K562 (cell line): ENCODE results near the gene RAB31. TPM values are rescaled to one million over a fixed set of nuclear protein-coding genes. Genes with fewer than 3 reads are reported as not detected.

Experiments
- EWSR1 ChIP-seq: fragments of 450-650 bp; IDR thresholded peaks from 2 replicates; pipeline ENCODE4 v1.6.1; 2018; ENCODE audit warnings: borderline replicate concordance, mild to moderate bottlenecking, low read depth, moderate library complexity; ENCODE audit not compliant: partially characterized antibody
- FOXA1 ChIP-seq: fragments of 450-650 bp; IDR thresholded peaks from 2 replicates; pipeline ENCODE4 v1.6.1; 2016; ENCODE audit warnings: mild to moderate bottlenecking, borderline replicate concordance
- FOXJ3 ChIP-seq: sonication (generic); formaldehyde crosslinking; IDR thresholded peaks from 2 replicates; pipeline ENCODE4 v1.4.0; 2020; ENCODE audit warnings: mild to moderate bottlenecking, missing genetic modification reagents
- KLF10 ChIP-seq: fragments of 250-450 bp; sonication (Bioruptor Pico); IDR thresholded peaks from 2 replicates; pipeline ENCODE4 v1.6.1; 2021; ENCODE audit warnings: matching md5 sums
- MCM2 ChIP-seq: fragments of 450-650 bp; IDR thresholded peaks from 2 replicates; pipeline ENCODE4 v1.6.1; 2017; ENCODE audit warnings: low read depth, mild to moderate bottlenecking
- MTF1 ChIP-seq: fragments of 250-450 bp; sonication (Bioruptor Pico); IDR thresholded peaks from 2 replicates; pipeline ENCODE4 v1.9.0; 2021; ENCODE audit warnings: moderate library complexity, mild to moderate bottlenecking, inconsistent platforms, borderline replicate concordance
- MYC ChIP-seq, 2 experiments: fragments of 250-450 bp in 1 of 2; sonication (Bioruptor Pico) in 1 of 2; IDR thresholded peaks; 2 replicates each; pipeline versions ENCODE4 v1.5.1 to v1.6.1; 2012 to 2021; ENCODE audit warnings: low read depth in 2 of 2, borderline replicate concordance in 1 of 2, improper control_type of control experiment in 1 of 2, low read length in 1 of 2, mild to moderate bottlenecking in 1 of 2, moderate library complexity in 1 of 2
- PHB2 ChIP-seq: fragments of 450-650 bp; IDR thresholded peaks from 2 replicates; pipeline ENCODE4 v1.6.1; 2017; ENCODE audit warnings: low read depth
- RCOR1 ChIP-seq, 2 experiments: IDR thresholded peaks; 2 replicates each; pipeline ENCODE4 v1.6.1; 2012; ENCODE audit warnings: low read depth in 2 of 2, low read length in 2 of 2, borderline replicate concordance in 1 of 2, improper control_type of control experiment in 1 of 2
- SUPT5H ChIP-seq: fragments of 450-650 bp; IDR thresholded peaks from 2 replicates; pipeline ENCODE4 v1.6.1; 2016
- TAF1 ChIP-seq: IDR thresholded peaks from 2 replicates; pipeline ENCODE4 v1.6.1; 2011; ENCODE audit warnings: mild to moderate bottlenecking, low read length, moderate library complexity; ENCODE audit not compliant: insufficient read depth, control insufficient read depth, severe bottlenecking; ENCODE audit errors: extremely low read depth
- TEAD1 ChIP-seq, 2 experiments: fragments of 450-650 bp in 1 of 2; sonication (generic) in 1 of 2; formaldehyde crosslinking; IDR thresholded peaks; 2 replicates each; pipeline versions ENCODE4 v1.4.0 to v1.8.0; 2020 to 2022; ENCODE audit warnings: mild to moderate bottlenecking in 2 of 2, missing genetic modification reagents in 1 of 2
- TFAM ChIP-seq: fragments of 250-450 bp; sonication (Bioruptor Pico); conservative IDR thresholded peaks from 2 replicates; pipeline ENCODE4 v1.5.0; 2021; ENCODE audit warnings: mild to moderate bottlenecking, moderate library complexity
- U2AF2 ChIP-seq: fragments of 200-400 bp; formaldehyde crosslinking; optimal IDR thresholded peaks from 2 replicates; pipeline ENCODE3; 2017; ENCODE audit warnings: low read depth, mild to moderate bottlenecking, low read length
- ZNF134 ChIP-seq: fragments of 250-450 bp; sonication (Bioruptor Pico); conservative IDR thresholded peaks from 2 replicates; pipeline ENCODE4 v1.4.0; 2020
- ZNF217 ChIP-seq: sonication (generic); formaldehyde crosslinking; IDR thresholded peaks from 2 replicates; pipeline ENCODE4 v1.8.0; 2022; ENCODE audit warnings: mild to moderate bottlenecking, missing genetic modification reagents
- ZNF232 ChIP-seq: sonication (generic); formaldehyde crosslinking; IDR thresholded peaks from 2 replicates; pipeline ENCODE4 v1.8.0; 2022; ENCODE audit warnings: mild to moderate bottlenecking, missing genetic modification reagents
- ZNF431 ChIP-seq: sonication (generic); formaldehyde crosslinking; IDR thresholded peaks from 2 replicates; pipeline ENCODE4 v1.8.0; 2022; ENCODE audit warnings: mild to moderate bottlenecking, missing genetic modification reagents
- ZNF707 ChIP-seq: fragments of 250-450 bp; sonication (Bioruptor Pico); conservative IDR thresholded peaks from 2 replicates; pipeline ENCODE4 v1.8.0; 2022; ENCODE audit warnings: inconsistent platforms, mild to moderate bottlenecking, moderate library complexity
- polyA plus RNA-seq, 8 experiments: library from polyadenylated mRNA; depleted of rRNA in 4 of 8; stranded (reverse) in 5 of 8; unstranded in 3 of 8; fragments of >200 nt; fragmentation: Nextera tagmentation in 2 of 8; fragmentation: Illumina TruSeq in 1 of 8; extraction: Ambion mirVana in 2 of 8; extraction: Trizol in 1 of 8; gene quantifications; 2 replicates each; pipeline versions ENCODE4 v1.2.1 to v1.2.3, GENCODE V29; 2011 to 2014; ENCODE audit warnings: inconsistent platforms in 1 of 8, missing spikeins in 1 of 8
- total RNA-seq, 7 experiments: library from RNA; depleted of rRNA in 6 of 7; stranded (reverse); fragments of >200 nt in 6 of 7; fragmentation: Illumina TruSeq in 2 of 7; extraction: Trizol in 2 of 7; gene quantifications; 2 replicates each; pipeline versions ENCODE4 v1.2.1 to v1.2.3, GENCODE V29; 2011 to 2021; ENCODE audit warnings: low replicate concordance in 1 of 7
- TF ChIP-seq, protein P1 (sequence below): fragments of 250-450 bp; sonication (Bioruptor Pico); IDR thresholded peaks from 2 replicates; pipeline ENCODE4 v1.8.0; 2022; ENCODE audit warnings: moderate library complexity, mild to moderate bottlenecking, inconsistent platforms
- TF ChIP-seq, protein P2 (sequence below), 2 experiments: fragments of 150-350 bp in 1 of 2; IDR thresholded peaks; 2 replicates each; pipeline ENCODE4 v1.6.1; 2012 to 2016; ENCODE audit warnings: low read depth in 2 of 2, low read length in 2 of 2, mild to moderate bottlenecking in 1 of 2, moderate library complexity in 1 of 2
- TF ChIP-seq, protein P3 (sequence below): fragments of 250-450 bp; sonication (Bioruptor Pico); IDR thresholded peaks from 2 replicates; pipeline ENCODE4 v1.4.0; 2020; ENCODE audit warnings: borderline replicate concordance

RAB31 gene
- total and polyA plus RNA-seq, 9 of the 15 experiments (the other 6 are each of a cell fraction or from before 2014, with no cell fraction given), result 20.7 to 70.4 (median 41.3) TPM

DNA sequence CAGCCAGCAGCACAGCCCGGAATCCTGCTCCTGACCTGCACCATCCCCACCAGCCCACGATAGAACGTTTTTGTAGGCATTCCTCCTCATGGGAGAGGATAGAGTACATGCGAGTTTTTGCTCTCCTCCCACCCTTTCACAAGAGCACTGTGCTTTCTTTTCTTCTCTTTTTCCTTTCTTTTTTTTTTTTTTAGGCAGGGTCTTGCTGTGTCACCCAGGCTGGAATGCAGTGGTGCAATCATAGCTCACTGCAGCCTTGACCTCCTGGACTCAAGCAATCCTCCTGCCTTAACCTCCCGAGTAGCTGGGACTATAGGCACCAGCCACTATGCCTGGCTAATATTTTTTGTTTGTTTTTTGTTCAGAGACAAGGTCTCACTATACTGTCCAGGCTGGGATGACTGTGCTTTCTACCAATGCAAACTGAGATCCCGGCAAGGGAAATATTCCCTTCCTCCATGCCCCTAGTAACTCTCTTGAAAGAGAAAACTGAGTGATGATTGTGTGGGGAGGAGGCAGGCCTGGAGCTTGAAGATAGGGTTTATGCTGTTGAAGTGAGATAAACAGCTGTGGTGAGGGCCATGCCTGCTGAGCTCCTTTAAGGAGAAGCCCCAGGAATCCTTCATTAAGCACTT lies 95.1 kb downstream of the RAB31 start (continued):
- TF ChIP-seq MYC (IDR thresholded peaks at IDR 0.05; ENCODE audit: low read depth, low read length) (peak; percentile 90), MYC (CRISPR knock-in tag; IDR thresholded peaks at IDR 0.05; ENCODE audit: borderline replicate concordance, low read depth) (no peak), FOXA1 (no peak), EWSR1 (no peak), ZNF431 (CRISPR knock-in tag) (0 out of 2 replicates have a peak, but pooled peaks have one; percentile 47), ZNF232 (CRISPR knock-in tag) (no peak), MTF1 (CRISPR knock-in tag) (no peak), PHB2 (peak; percentile 95), TAF1 (peak; percentile 61), TEAD1 (CRISPR knock-in tag; IDR thresholded peaks at IDR 0.05) (peak; percentile 79 to 89; a peak in 3 of 4 replicates), KLF10 (CRISPR knock-in tag) (no peak), U2AF2 (no peak), MCM2 (no peak), ZNF134 (CRISPR knock-in tag) (0 out of 2 replicates have a peak, but pooled peaks have one; percentile 37), TFAM (CRISPR knock-in tag) (no peak), ZNF217 (CRISPR knock-in tag) (no peak), SUPT5H (no peak), FOXJ3 (CRISPR knock-in tag) (no peak), ZNF707 (CRISPR knock-in tag) (0 out of 2 replicates have a peak, but pooled peaks have one; percentile 10), RCOR1 (IDR thresholded peaks at IDR 0.05; ENCODE audit: borderline replicate concordance in 1 of 2, low read depth in 2 of 2, low read length in 2 of 2) (peak; percentile 97 to 98)
- TF ChIP-seq, protein P1, sequence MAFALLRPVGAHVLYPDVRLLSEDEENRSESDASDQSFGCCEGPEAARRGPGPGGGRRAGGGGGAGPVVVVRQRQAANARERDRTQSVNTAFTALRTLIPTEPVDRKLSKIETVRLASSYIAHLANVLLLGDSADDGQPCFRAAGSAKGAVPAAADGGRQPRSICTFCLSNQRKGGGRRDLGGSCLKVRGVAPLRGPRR (CRISPR knock-in tag), result no peak
- TF ChIP-seq, protein P2, sequence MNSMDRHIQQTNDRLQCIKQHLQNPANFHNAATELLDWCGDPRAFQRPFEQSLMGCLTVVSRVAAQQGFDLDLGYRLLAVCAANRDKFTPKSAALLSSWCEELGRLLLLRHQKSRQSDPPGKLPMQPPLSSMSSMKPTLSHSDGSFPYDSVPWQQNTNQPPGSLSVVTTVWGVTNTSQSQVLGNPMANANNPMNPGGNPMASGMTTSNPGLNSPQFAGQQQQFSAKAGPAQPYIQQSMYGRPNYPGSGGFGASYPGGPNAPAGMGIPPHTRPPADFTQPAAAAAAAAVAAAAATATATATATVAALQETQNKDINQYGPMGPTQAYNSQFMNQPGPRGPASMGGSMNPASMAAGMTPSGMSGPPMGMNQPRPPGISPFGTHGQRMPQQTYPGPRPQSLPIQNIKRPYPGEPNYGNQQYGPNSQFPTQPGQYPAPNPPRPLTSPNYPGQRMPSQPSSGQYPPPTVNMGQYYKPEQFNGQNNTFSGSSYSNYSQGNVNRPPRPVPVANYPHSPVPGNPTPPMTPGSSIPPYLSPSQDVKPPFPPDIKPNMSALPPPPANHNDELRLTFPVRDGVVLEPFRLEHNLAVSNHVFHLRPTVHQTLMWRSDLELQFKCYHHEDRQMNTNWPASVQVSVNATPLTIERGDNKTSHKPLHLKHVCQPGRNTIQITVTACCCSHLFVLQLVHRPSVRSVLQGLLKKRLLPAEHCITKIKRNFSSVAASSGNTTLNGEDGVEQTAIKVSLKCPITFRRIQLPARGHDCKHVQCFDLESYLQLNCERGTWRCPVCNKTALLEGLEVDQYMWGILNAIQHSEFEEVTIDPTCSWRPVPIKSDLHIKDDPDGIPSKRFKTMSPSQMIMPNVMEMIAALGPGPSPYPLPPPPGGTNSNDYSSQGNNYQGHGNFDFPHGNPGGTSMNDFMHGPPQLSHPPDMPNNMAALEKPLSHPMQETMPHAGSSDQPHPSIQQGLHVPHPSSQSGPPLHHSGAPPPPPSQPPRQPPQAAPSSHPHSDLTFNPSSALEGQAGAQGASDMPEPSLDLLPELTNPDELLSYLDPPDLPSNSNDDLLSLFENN (IDR thresholded peaks at IDR 0.05; ENCODE audit: low read depth in 2 of 2, low read length in 2 of 2), result peak in 1 of 2 experiments; percentile 99; a peak in 2 of 4 replicates
- TF ChIP-seq, protein P3, sequence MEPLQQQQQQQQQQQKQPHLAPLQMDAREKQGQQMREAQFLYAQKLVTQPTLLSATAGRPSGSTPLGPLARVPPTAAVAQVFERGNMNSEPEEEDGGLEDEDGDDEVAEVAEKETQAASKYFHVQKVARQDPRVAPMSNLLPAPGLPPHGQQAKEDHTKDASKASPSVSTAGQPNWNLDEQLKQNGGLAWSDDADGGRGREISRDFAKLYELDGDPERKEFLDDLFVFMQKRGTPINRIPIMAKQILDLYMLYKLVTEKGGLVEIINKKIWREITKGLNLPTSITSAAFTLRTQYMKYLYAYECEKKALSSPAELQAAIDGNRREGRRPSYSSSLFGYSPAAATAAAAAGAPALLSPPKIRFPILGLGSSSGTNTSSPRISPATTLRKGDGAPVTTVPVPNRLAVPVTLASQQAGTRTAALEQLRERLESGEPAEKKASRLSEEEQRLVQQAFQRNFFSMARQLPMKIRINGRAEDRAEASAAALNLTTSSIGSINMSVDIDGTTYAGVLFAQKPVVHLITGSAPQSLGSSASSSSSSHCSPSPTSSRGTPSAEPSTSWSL (CRISPR knock-in tag), result no peak
